ENCODE data around the gene ATP2B3.

DNA sequence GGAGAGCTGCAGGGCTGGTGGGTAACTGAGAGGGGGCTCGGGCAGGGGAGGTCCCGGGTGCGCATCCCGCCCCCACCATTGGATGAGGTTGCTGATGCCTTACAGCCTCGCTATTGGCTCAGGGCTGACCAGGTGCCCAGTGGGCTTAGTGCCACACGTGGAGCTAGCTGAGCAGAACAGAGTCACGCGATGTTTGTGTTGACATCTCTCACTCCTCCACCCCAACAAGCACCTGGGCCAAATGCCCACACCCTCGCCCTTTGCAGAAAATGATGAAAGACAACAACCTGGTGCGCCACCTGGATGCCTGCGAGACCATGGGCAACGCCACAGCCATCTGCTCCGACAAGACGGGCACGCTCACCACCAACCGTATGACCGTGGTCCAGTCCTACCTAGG, 31.8 kb downstream of the ATP2B3 start:
- TF ChIP-seq, protein P1, sequence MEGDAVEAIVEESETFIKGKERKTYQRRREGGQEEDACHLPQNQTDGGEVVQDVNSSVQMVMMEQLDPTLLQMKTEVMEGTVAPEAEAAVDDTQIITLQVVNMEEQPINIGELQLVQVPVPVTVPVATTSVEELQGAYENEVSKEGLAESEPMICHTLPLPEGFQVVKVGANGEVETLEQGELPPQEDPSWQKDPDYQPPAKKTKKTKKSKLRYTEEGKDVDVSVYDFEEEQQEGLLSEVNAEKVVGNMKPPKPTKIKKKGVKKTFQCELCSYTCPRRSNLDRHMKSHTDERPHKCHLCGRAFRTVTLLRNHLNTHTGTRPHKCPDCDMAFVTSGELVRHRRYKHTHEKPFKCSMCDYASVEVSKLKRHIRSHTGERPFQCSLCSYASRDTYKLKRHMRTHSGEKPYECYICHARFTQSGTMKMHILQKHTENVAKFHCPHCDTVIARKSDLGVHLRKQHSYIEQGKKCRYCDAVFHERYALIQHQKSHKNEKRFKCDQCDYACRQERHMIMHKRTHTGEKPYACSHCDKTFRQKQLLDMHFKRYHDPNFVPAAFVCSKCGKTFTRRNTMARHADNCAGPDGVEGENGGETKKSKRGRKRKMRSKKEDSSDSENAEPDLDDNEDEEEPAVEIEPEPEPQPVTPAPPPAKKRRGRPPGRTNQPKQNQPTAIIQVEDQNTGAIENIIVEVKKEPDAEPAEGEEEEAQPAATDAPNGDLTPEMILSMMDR (IDR thresholded peaks at IDR 0.05) = no peak
- TF ChIP-seq POLR2A (IDR thresholded peaks at IDR 0.05) = no peak

Measured in heart left ventricle (tissue), 13 donors.